ENCODE results near the gene DHRS12.

DHRS12 gene

GRCh38 chr13:51803422-51804294 lies at the start of gene DHRS12:
Gene DHRS12, minus strand, starts transcription at chr13:51804163. Its CDS starts 4,504 bp downstream, at chr13:51799659.
- peak; percentile 16 to 94 (median 86) for DNase-seq

DNA sequence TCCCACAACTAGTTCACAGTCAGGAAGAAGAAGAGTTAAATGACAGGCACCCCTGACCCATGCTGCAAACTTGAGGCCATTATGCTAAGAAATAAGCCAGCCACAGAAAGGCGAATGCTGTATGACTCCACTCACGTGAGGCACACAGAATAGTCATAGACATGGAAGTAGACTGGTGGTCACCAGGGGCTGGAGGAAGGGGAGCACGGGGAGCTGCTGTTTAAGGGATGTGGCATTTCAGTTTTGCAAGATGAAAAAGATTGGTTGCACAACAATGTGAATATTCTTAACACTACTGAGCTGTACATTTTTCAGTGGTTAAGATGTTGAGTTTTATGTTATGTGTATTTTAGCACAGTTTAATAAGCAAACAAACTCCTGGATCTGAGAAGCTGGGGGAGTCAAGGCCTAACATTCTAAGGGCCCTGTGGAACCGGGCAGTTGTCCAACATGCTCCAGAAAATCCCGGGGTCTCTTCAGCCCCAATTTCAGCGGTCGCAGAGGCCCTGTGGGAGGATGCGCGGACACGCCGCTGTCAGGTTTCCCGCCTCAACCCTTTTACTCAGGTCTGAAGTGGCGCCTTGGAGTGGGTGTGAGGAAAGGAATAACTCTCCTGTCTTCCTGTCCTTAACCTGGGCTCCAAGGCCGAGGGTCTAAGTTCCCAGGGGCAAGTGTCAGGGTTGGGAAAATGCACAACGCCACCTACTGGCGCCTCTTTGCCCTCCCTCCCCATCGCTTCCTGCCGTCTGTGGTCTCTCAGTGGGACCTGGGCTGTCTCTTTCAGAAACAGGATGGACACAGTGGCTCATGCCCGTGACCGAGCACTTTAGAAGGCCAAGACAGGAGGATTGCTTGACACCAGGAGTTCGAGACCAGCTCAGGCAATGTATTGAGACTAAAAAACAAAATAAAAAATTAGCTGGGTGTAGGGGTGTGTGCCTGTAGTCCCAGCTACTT lies 45.5 kb upstream of the DHRS12 start:
- DNase-seq: no peak

DNA sequence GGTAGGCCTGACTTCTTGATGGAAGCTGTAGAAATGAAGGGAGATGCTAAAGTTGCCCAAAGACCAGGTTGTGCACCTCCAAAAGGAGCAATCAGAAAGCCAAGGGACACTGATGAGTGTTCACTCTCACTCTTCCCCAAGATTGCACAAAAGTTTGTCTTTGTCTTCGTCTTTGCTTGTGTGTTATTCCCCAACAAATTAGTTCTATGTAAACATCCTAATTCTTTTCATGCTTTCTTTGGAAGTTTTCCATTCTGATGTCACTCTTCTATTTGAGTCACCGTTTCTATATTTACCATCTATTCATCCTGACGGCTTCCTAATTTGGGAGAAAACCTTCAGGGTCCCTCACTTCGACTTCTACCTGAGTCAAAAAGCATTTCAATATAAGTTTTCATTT lies 44.7 kb upstream of the DHRS12 start:
- DNase-seq: no peak

- DNase-seq: no peak
Observed at GRCh38 chr13:51846756-51847155, 42.8 kb upstream of the DHRS12 start.

DNA sequence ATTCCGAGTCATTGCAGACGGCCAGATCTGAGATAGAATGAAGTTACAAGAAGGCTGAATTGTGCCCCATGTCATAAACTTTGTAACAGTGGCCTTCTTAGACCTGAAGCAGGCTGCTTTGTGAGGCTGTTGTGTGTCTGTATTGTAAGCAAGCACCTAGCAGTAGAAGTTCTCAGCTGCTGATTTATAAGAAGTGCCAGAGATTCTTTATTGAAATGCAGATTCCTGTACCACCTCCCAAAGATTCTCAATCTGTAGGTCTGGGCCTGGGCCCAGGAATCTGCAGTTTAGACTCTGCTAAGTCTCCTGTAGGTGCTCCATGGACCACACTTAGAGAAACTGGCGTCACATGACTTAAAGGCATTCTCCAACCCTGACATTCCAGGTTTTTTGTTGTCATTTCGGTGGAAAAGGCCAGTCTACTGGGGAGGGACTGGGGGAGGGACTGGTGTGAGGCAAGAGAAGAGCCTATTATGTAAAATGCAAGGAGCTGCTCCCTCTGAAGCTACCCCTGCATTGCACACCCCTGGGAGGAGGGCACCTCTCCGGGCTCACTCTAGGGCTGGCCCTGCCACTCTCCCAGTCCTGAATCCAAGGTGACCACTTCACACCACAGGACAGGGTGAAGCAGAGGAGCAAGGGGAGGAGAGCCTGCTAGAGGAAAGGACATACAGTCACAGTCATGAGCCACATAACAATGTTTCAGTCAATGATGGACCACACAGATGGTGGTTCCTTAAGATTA lies 41.8 kb upstream of the DHRS12 start:
- no peak for DNase-seq

- peak in 10 of 14 donors; percentile 10 to 55 (median 25) for DNase-seq
Observed at GRCh38 chr13:51844862-51845573, 41.1 kb upstream of the DHRS12 start, which contains the start of gene TMEM272. Gene TMEM272, minus strand, starts transcription at chr13:51845177. Its CDS starts 6,647 bp downstream, at chr13:51838530.

GRCh38 chr13:51843529-51843928 lies 39.6 kb upstream of the DHRS12 start:
- no peak for DNase-seq

DNA sequence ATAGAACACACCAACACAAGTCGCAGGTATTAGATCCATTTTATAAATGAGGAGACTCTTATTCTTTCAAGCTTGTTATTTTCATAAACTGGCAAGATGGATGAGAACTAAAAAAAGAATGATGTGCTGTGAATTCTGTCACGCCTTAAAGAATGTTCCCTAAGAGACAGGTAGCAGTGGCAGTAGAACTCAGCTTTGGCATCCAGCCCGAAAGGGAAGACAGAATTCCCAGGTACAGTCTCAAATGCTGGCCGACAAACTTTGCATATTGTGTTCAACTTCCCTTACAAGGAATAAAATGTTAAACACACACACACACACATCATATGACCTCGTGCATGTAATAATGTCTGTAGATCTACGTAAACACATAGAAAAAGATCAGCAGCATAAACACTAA lies 37.8 kb upstream of the DHRS12 start:
- DNase-seq: no peak

GRCh38 chr13:51840917-51841316 lies 37.0 kb upstream of the DHRS12 start:
- DNase-seq: no peak

GRCh38 chr13:51839711-51840540 lies 36.0 kb upstream of the DHRS12 start:
- no peak for DNase-seq

DNA sequence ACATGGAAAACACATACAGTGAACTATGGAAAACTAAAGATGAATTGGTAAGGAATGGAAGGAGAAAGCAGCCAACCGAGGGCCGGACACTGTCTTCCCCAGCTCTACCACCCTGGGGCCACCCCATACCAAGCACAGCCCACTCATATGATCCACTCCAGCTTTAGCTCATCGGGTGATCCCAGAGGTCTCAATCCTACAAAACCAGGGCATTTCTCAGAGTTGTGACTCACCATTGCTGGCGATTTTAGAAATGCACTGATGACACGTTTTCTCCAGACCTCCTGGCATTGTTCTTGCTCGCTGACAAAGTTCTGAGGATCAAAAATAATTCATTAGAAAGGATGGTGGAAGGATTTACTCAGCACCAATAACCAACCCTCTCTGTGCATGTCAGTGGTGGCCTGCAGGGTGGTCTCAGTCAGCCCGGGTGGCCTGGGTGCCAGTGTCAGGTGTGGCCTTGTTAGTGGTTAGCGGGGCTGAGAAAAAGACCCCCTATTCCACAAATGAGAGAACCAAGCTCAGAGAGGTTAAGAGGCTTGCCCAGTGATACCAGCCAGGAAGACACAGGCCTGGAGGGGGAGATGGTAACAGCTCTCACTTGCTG lies 34.4 kb upstream of the DHRS12 start:
- no peak for DNase-seq

GRCh38 chr13:51837016-51837415 lies 33.1 kb upstream of the DHRS12 start:
- no peak for DNase-seq

GRCh38 chr13:51834581-51835171 lies 30.7 kb upstream of the DHRS12 start:
- DNase-seq: peak in 1 of 14 donors; percentile 71

- no peak for DNase-seq
Observed at GRCh38 chr13:51833980-51834379, 30.0 kb upstream of the DHRS12 start.

- peak in 1 of 14 donors; percentile 13 for DNase-seq
Observed at GRCh38 chr13:51832471-51833152, 28.6 kb upstream of the DHRS12 start.

GRCh38 chr13:51831519-51831918 lies 27.6 kb upstream of the DHRS12 start:
- no peak for DNase-seq

DNA sequence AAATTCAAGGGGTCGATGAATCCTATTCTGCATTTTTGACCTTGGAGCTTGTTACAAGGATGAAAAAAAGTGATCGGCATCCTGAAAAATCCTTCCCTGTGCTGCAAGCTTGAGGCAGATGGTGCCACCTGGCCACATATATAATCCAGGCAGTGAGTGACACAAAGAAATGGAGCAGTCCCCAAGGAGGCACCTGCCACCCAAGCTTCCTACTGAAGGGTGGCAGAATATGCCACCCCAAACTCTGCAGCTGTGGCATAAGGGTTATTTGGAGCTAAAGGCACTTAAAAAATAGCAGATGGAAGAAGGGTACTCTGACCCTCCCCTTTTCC lies 25.6 kb upstream of the DHRS12 start:
- peak in 1 of 14 donors; percentile 58 for DNase-seq

- DNase-seq: no peak
Observed at GRCh38 chr13:51828730-51829567, 25.0 kb upstream of the DHRS12 start.

Measured in C1 segment of cervical spinal cord (tissue), 14 donors.